ENCODE measurements around the gene CALHM6.

DNA sequence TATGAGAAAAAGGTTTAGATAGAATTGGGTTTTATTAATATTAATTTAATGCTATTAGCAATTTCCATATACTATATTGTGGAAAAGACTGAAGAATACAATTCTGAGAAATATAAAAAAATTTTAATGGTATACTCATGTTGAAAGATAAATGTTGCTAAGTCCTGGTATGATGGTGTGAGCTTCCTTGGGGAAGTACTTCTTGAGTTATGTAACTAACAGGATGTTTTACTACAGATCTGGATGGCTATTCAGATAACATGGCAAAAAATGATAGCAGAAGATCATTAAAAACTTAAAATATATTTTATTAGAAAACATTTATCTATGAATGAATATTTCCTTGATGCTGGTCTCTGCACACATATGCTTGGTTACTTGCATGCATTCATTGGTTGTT, 23.5 kb upstream of the CALHM6 start:
- TF ChIP-seq, protein P1, sequence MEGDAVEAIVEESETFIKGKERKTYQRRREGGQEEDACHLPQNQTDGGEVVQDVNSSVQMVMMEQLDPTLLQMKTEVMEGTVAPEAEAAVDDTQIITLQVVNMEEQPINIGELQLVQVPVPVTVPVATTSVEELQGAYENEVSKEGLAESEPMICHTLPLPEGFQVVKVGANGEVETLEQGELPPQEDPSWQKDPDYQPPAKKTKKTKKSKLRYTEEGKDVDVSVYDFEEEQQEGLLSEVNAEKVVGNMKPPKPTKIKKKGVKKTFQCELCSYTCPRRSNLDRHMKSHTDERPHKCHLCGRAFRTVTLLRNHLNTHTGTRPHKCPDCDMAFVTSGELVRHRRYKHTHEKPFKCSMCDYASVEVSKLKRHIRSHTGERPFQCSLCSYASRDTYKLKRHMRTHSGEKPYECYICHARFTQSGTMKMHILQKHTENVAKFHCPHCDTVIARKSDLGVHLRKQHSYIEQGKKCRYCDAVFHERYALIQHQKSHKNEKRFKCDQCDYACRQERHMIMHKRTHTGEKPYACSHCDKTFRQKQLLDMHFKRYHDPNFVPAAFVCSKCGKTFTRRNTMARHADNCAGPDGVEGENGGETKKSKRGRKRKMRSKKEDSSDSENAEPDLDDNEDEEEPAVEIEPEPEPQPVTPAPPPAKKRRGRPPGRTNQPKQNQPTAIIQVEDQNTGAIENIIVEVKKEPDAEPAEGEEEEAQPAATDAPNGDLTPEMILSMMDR (IDR thresholded peaks at IDR 0.05; ENCODE audit: low read length): no peak
- no peak for TF ChIP-seq EZH2phosphoT487 (IDR thresholded peaks at IDR 0.05; ENCODE audit: low read length)
